Transverse colon (tissue), 4 donors: ENCODE results near the gene MTOR.

Experiments
- EP300 ChIP-seq: sonication (generic); formaldehyde crosslinking; IDR thresholded peaks from one replicate; pipeline ENCODE4 v1.6.1; 2017; ENCODE audit warnings: antibody characterized with exemption, low read depth
- POLR2A ChIP-seq: fragments of 450-650 bp; IDR thresholded peaks from one replicate; pipeline ENCODE4 v1.6.1; 2016; ENCODE audit warnings: antibody characterized with exemption, mild to moderate bottlenecking, moderate library complexity
- POLR2AphosphoS5 ChIP-seq, 3 donors: sonication (generic); formaldehyde crosslinking; IDR thresholded peaks; one replicate each; pipeline ENCODE4 v1.6.1; 2016; ENCODE audit warnings: antibody characterized with exemption in 3 of 3
- TF ChIP-seq, protein P1 (sequence below), 5 experiments: fragments of 200-600 bp in 3 of 5; fragments of 450-650 bp in 2 of 5; sonication (generic) in 3 of 5; IDR thresholded peaks; 1 replicate in 2 of 5; 2 replicates in 3 of 5; pipeline ENCODE4 v1.5.1; 2016 to 2017; ENCODE audit warnings: antibody characterized with exemption in 5 of 5, inconsistent platforms in 3 of 5, mild to moderate bottlenecking in 2 of 5, moderate library complexity in 1 of 5

GRCh38 chr1:11132563-11133293 lies 129.6 kb downstream of the MTOR start:
- TF ChIP-seq, protein P1, sequence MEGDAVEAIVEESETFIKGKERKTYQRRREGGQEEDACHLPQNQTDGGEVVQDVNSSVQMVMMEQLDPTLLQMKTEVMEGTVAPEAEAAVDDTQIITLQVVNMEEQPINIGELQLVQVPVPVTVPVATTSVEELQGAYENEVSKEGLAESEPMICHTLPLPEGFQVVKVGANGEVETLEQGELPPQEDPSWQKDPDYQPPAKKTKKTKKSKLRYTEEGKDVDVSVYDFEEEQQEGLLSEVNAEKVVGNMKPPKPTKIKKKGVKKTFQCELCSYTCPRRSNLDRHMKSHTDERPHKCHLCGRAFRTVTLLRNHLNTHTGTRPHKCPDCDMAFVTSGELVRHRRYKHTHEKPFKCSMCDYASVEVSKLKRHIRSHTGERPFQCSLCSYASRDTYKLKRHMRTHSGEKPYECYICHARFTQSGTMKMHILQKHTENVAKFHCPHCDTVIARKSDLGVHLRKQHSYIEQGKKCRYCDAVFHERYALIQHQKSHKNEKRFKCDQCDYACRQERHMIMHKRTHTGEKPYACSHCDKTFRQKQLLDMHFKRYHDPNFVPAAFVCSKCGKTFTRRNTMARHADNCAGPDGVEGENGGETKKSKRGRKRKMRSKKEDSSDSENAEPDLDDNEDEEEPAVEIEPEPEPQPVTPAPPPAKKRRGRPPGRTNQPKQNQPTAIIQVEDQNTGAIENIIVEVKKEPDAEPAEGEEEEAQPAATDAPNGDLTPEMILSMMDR (IDR thresholded peaks at IDR 0.05) = no peak
- TF ChIP-seq EP300 = no peak
- no peak for TF ChIP-seq POLR2A
- TF ChIP-seq POLR2AphosphoS5 (IDR thresholded peaks at IDR 0.05) = no peak
